HG03103 (cell line): ENCODE results near the gene AUTS2.

ENCODE experiments used
- ATAC-seq: cut with Tn5 transposase; IDR thresholded peaks from one replicate; pipeline ENCODE4 v1.9.1; 2021; ENCODE audit warnings: low read depth; ENCODE audit not compliant: unreplicated experiment

AUTS2 gene

GRCh38 chr7:69873512-69873911, 275.2 kb downstream of the AUTS2 start:
- no peak for ATAC-seq

GRCh38 chr7:69878015-69878414, 279.7 kb downstream of the AUTS2 start:
- no peak for ATAC-seq

DNA sequence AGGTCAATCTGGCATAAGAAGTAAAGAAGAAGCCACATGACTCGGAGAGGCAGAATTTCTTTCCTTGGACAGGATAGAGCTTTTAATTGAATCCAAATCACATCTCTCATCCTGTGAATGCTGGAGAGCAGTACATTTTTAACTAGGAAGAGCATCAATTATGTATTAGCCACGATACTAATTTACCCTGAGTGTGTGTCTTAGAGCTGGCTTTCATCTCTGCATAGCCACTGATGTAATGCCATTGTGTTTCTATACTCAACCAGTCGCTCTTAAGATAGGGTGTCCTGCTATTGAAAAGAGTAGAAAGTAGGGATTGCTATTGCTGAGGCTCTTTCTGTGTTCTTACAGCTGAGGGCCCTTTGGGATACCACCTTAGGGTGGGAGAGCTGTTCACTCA, 280.3 kb downstream of the AUTS2 start:
- no peak for ATAC-seq

DNA sequence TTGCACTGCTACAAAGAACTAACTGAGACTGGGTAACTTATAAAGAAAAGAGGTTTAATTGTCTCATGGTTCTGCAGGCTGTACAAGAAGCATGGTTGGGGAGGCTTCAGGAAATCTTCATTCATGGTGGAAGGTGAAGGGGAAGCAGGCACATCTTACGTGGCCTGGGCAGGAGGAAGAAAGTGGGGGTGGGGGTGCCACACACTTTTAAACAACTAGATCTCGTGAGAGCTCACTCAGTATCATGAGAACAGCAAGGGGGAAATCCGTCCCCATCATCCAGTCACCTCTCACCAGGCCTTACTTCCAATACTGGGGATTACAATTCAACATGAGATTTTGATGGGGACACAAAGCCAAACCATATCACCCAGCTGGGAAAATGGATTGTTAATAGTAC, 281.7 kb downstream of the AUTS2 start:
- no peak for ATAC-seq

GRCh38 chr7:69880840-69881239, 282.6 kb downstream of the AUTS2 start:
- ATAC-seq: no peak

- ATAC-seq: peak; percentile 69
Observed at GRCh38 chr7:69882269-69882668, 284.0 kb downstream of the AUTS2 start.

DNA sequence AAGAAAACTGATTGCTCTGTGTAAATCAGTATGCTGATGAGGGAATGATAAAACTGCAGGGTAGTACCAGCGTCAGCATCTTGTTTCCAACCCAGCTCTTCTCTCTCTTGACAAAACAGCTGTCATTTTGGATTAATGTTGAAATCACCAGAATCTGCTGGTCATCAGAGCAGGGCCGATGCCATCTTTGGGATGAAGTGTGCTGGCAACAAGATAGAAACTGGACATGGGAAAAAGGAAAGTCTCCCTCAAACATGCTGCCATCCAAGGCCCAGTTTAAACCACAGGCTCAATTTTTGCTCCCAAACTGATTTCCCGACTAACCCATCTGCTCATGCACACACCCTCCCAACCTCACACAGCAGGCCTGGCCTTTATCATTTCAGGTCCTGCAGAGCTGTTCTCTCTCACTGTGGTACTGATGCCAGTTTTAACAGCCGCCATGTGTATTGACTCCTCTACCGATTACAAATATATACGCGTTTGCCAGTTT, 285.2 kb downstream of the AUTS2 start:
- no peak for ATAC-seq

DNA sequence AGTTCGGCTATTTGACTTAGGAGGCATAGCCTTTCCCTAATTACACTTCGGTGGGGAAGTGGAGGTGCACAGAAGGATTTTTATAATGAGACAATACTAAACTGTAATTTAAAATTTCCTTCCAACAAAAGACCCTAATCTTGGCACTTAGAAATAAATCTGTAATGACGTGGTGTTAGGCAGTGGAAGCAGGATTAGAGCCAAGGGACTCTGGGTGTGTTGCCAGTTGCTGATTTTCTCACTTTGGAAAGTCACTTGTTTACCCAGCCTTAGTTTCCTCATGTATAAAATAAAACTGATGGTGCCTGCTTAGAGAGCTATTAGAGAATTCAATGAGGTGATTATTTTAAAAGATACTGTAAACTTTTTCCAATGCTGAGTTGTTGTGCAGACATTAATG, 287.2 kb downstream of the AUTS2 start:
- no peak for ATAC-seq

DNA sequence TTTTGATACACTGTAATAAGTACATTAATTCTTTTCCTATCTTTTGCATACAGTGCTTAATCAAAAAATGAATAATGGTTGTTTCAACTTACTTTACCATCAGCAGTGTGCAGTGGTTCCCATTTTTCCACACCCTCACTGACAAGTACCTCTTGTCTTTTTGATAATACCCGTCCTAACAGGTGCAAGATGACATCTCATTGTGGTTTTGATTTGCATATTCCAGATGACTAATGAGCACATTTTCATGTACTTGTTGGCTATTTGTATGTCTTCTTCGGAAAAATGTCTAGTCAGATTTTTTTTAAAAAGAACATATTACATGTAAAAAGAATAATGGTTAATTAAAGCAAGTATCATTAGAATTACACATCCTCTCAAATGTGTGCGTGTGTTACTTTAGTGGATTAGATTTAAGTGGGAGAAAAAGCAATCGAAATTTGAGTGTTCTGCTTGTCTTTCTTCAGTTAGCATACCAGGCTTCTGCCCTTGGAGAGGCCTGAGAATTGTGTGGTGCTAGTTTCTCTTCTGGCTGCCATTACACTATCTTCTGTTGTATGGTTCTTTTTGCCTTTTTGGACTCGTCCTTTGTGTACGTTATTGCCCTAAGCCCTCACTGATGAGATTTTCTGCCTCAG, 291.2 kb downstream of the AUTS2 start:
- peak; percentile 64 for ATAC-seq

- ATAC-seq: no peak
Observed at GRCh38 chr7:69889976-69890351, 291.7 kb downstream of the AUTS2 start.

- no peak for ATAC-seq
Observed at GRCh38 chr7:69892790-69893189, 294.5 kb downstream of the AUTS2 start.

DNA sequence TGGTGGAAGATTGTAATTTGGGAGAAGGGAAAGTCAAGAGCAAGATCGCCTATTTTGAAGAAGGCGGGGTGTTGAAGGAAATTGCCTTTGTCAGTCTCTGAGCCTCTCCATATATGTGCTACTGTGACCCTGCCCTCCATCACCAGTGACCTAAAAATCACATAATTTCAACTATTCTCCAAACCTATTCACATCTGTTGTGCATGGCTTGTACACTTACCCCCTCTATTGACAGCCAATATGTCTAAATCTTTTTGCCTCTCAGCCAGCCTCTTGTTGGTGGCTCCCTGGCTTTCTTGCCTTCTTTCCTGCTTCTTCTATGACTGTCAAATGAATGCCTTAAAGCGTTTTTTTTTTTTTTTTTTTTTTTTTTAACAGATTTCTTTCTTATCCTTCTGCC, 295.6 kb downstream of the AUTS2 start:
- no peak for ATAC-seq

- ATAC-seq: no peak
Observed at GRCh38 chr7:69895446-69895845, 297.2 kb downstream of the AUTS2 start.

DNA sequence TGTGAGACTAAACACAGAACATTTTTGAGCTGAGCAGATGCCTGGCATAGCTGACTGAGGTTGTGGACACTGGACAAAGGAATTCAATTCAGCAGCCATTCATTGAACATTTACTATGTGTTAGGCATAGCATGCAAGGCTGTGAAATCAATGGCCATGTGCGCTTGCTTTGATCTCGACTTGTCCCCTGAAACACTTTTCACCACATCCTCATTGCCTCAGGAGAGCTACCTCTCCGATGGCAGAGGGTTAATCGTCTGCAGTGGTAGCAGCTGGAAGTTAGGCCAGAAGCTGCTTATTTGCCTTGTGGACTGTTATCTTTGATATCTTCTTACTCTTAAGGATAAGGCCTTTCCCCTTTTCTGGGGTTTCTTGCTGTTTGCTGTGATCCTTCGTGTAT, 297.8 kb downstream of the AUTS2 start:
- no peak for ATAC-seq

- ATAC-seq: peak; percentile 87
Observed at GRCh38 chr7:69898189-69898588, 299.9 kb downstream of the AUTS2 start.

DNA sequence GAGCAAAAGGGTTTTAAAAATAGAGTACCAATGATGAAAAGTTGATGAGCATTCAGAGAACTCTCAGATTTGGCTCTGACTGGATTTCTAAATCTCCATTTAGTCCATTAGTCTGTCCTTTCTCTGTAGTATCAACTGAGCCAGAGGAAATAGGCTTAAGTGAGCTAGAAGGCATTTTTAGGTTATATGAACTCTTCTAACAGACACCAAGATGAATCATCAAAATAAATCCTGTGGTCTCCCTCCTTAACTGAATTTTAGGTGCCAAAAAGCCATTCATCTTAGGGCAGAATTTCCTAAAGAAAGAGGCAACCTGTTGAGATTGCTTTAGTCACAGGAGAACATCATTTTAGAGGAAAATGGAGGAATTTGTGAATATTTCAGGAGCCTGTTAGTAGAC, 305.1 kb downstream of the AUTS2 start:
- no peak for ATAC-seq

DNA sequence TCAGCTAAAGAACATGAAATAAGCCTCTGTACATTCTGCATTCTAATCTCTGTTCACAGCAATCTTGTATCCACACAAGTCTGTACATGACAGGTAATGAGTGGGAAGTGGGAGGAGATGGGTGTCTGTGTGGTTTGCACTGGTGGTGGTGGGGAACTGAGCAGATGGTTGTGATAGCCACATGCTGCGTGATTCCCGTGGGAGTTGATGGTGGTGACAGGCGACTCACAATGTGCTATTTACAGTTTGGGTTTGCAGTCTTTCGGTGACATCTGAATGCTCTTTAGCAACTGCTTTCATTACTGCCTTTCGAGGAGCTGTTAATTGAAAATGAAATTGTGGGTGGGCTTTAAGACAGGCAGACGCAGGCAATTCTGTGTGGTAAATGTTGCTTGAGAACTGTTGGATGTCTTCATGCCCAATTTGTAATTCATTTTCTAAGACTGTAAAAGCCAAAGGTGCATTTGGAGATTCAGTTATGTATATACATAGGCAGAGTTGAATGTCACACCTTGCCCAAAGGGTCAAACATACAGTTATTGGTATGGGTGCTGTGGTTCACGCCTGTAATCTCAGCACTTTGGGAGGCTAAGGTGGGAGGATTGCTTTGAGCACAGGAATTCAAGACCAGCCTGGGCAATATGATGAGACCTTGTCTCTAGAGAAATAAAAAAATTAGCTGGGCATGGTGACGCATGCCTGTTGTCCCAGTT, 308.2 kb downstream of the AUTS2 start:
- peak; percentile 86 for ATAC-seq

DNA sequence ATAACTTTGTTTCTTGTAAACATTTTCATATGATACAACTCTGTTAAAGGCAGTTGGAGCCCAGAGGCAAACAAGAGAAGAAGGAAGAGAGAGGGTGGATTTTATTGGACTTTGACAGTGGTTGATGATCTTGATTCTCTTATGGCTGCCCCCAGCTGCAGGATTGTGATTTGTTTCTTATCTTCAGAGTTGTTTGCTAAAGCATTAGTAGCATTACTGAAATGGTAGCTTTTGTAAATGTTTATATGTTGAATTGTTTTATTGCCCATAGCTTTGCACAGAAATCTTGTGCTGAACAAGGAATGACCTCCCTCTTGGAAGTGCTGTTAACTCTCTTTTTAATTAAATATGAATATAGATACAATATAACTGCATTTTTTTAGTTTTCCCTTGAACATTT, 309.4 kb downstream of the AUTS2 start:
- ATAC-seq: no peak

GRCh38 chr7:69908454-69908853, 310.2 kb downstream of the AUTS2 start:
- ATAC-seq: no peak

GRCh38 chr7:69910150-69910549, 311.9 kb downstream of the AUTS2 start:
- ATAC-seq: no peak

DNA sequence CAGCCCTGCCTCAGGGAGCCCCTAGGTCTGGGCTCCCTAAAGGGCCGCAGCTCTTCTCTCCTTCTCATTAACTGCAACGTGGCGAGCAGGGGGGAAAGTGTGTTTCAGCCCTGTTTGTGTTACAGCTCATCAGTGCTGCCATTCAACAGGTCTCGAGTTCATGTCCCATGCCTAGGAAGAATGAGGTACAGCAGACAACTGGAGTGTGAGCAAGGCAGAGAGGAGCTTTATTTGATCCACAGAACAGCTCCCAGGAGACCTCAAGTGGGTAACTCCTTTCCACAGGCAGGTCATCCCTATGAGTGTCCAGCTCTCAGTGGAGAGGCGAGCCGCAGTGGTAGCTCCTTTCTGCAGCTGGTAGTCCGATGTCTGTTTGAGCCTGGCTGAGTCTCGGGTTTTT, 313.1 kb downstream of the AUTS2 start:
- no peak for ATAC-seq

GRCh38 chr7:69912141-69912540, 313.9 kb downstream of the AUTS2 start:
- ATAC-seq: no peak
